Measurements from ENCODE around the gene CDKL5. TPM values are rescaled to one million over a fixed set of nuclear protein-coding genes. Genes with fewer than 3 reads are reported as not detected.

The CDKL5 gene
- total and polyA plus RNA-seq, 8 donors, result 10.6 to 37.6 (median 12.8) TPM

DNA sequence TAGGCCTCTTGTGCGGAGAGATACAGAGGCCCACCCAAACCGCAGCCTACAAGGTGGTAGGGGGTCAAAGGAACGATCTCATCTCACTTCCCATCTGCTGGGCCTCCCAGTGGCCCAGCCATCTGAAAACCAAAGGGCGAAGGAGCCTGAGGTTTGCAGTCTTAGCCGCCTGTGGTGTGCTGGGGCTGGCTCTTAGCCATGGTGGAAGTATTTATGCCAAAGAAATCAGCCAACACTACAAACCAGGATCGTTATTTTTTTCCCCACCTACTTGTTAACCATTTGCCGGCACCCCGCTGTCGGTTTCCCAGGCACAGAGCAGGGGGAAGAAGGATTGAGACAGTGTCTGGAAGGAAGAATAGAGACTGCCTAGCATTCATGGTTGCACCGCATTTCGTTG is 30.9 kb upstream of the CDKL5 start:
- TF ChIP-seq, protein P1, sequence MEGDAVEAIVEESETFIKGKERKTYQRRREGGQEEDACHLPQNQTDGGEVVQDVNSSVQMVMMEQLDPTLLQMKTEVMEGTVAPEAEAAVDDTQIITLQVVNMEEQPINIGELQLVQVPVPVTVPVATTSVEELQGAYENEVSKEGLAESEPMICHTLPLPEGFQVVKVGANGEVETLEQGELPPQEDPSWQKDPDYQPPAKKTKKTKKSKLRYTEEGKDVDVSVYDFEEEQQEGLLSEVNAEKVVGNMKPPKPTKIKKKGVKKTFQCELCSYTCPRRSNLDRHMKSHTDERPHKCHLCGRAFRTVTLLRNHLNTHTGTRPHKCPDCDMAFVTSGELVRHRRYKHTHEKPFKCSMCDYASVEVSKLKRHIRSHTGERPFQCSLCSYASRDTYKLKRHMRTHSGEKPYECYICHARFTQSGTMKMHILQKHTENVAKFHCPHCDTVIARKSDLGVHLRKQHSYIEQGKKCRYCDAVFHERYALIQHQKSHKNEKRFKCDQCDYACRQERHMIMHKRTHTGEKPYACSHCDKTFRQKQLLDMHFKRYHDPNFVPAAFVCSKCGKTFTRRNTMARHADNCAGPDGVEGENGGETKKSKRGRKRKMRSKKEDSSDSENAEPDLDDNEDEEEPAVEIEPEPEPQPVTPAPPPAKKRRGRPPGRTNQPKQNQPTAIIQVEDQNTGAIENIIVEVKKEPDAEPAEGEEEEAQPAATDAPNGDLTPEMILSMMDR (IDR thresholded peaks at IDR 0.05), result no peak
- intact Hi-C loops (cut with DNase I), result loop anchor here in 1 of 2 donors (10.0 kb wide), 1 partner anchor 940 kb away; no protein-coding TSS in a partner anchor
- DNase-seq (no peak), ATAC-seq (no peak)
- no peak overlapping the region for H3K27ac ChIP-seq
- no peaks in the 10 kb centered on the region for H3K36me3 ChIP-seq
- H3K27me3 ChIP-seq, result no peaks in the 10 kb centered on the region
- no peaks in the 10 kb centered on the region for H3K4me1 ChIP-seq
- no peaks in the 10 kb centered on the region for H3K9me3 ChIP-seq
- no peak overlapping the region for H3K4me3 ChIP-seq

DNA sequence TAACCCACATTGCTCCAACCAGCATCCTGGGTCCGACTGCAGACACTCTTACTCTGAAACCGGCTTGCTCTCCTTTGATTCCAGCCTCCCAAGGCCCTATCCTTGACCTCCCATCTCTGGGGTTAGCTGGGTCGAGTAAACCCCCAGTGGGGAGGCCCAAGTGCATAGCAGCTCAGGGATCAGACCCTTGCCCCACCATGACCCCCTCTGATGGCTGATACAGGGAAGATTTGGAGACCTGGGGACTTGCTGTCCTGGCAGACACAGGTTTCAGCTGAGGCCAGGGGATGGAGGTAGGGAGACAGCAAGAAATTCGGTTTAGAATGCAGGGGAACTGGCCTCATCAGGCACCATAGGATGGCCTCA is 23.6 kb upstream of the CDKL5 start:
- TF ChIP-seq, protein P1 (IDR thresholded peaks at IDR 0.05), result no peak
- DNase-seq, result no peak
- intact Hi-C loops (cut with DNase I), result no loop called here
- H3K4me3 ChIP-seq, result no peak overlapping the region
- no peak for ATAC-seq
- no peak overlapping the region for H3K27ac ChIP-seq
- H3K4me1 ChIP-seq, result no peaks in the 10 kb centered on the region
- no peaks in the 10 kb centered on the region for H3K27me3 ChIP-seq
- no peaks in the 10 kb centered on the region for H3K36me3 ChIP-seq
- no peaks in the 10 kb centered on the region for H3K9me3 ChIP-seq

DNA sequence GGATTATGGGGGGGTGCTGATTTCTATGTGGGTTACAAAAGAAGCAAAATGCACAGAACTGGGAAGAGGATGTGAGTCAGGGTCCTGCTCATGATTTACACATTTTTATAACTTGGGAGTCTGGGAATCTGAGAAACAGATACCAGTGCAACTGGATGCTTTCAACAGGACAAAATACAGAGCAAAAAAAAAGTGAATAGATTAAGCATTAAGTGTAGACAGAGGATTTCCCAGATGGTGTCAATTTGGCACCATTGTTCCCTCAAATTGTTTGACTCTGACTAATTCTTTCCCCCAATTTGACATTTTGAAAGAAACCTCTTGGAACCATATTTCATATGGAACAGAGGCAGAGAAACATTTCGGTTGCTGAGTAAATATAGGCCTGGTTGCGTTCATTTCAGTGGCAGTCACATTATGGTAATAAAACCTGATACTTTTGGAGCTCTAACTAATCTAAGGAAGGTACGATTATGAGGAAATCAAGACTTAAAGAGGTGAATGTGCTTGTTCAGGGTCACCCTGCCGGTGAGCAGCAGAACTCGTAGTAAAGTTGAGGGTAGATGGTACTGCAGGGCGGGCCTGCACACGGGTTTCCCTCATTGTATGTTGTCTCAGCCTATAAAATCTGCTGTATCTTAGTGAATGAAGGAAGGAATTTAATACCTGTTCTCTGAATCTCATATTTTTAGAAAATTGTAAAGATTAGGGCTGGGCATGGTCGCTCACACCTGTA is 18.7 kb upstream of the CDKL5 start:
- Histone ChIP-seq H3K4me1 (no peaks in the 10 kb centered on the region), H3K4me3 (no peak overlapping the region), H3K27ac (no peak overlapping the region), H3K9me3 (no peaks in the 10 kb centered on the region), H3K27me3 (no peaks in the 10 kb centered on the region), H3K36me3 (no peaks in the 10 kb centered on the region)
- TF ChIP-seq, protein P1 (IDR thresholded peaks at IDR 0.05), result no peak
- no peak for DNase-seq
- ATAC-seq, result no peak
- intact Hi-C loops (cut with DNase I), result no loop called here

DNA sequence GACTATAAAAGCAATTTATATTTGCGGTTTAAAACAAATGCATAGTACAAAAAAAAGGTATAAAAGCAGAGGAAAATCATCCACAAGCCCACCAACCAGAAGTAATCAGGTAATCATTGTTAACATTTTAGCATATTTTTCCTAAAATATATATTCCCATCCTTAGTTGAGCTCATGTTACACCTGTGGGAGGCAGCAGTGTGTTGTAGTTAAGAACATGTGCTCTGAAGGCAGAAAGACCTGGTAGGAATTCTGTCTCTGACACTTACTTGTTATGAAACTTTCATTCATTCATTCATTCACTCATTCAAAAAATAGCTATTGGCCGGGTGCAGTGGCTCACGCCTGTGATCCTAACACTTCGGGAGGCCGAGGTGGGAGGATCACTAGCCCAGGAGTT is 15.4 kb upstream of the CDKL5 start:
- Histone ChIP-seq H3K36me3 (no peaks in the 10 kb centered on the region), H3K4me1 (no peaks in the 10 kb centered on the region), H3K4me3 (no peak overlapping the region), H3K27me3 (no peaks in the 10 kb centered on the region), H3K9me3 (no peaks in the 10 kb centered on the region), H3K27ac (no peak overlapping the region)
- ATAC-seq, result peak; percentile 66
- no peak for DNase-seq
- TF ChIP-seq, protein P1 (IDR thresholded peaks at IDR 0.05), result no peak
- intact Hi-C loops (cut with DNase I), result loop anchor here in 1 of 2 donors (10.0 kb wide), 1 partner anchor 485 kb away; no protein-coding TSS in a partner anchor

DNA sequence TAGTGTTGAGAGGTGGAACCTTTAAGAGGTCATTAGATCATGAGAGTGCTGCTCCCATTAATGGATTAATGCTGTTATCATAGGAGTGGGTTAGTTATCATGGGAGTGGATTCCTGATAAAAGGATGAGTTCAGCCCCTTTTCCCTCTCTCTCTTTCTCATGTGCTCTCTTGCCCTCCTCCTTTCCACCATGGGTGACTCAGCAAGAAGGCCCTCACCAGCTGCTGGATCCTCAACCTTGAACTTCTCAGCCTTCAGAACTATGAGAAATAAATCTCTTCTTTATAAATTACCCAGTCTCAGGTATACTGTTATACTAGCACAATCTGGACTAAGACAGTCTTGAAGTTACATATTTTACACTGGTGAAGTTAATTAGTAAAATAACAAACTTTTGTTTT is 10.0 kb upstream of the CDKL5 start:
- no peak for DNase-seq
- Histone ChIP-seq H3K4me1 (no peaks in the 10 kb centered on the region), H3K27ac (no peak overlapping the region), H3K27me3 (no peaks in the 10 kb centered on the region), H3K36me3 (no peaks in the 10 kb centered on the region), H3K9me3 (no peaks in the 10 kb centered on the region), H3K4me3 (no peak overlapping the region)
- intact Hi-C loops (cut with DNase I), result loop anchor here in 1 of 2 donors (10.0 kb wide), 1 partner anchor 479 kb away; no protein-coding TSS in a partner anchor
- no peak for ATAC-seq
- TF ChIP-seq, protein P1 (IDR thresholded peaks at IDR 0.05), result no peak

Measured in left lung (tissue), 10 donors.